Tibial artery (tissue), 4 donors: ENCODE measurements around the gene ATP6V0C.

Source experiments
- DNase-seq, 2 donors: peaks; one replicate each; pipeline ENCODE4 v3.0.0-alpha.2; 2019
- H3K27ac ChIP-seq, 2 donors: fragments of 200-600 bp; sonication (generic) in 1 of 2; 1 replicate in 1 of 2; 2 replicates in 1 of 2; pipeline ENCODE4 v1.5.1; 2018 to 2019; ENCODE audit warnings: mild to moderate bottlenecking in 1 of 2
- H3K27me3 ChIP-seq, 2 donors: fragments of 200-600 bp; sonication (generic) in 1 of 2; one replicate each; pipeline versions ENCODE4 v1.5.1 to v1.6.0; 2016 to 2019
- H3K36me3 ChIP-seq, 3 donors: fragments of 200-600 bp; sonication (generic) in 2 of 3; one replicate each; pipeline ENCODE4 v1.5.1; 2016 to 2019; ENCODE audit warnings: mild to moderate bottlenecking in 2 of 3
- H3K4me1 ChIP-seq, 4 donors: fragments of 200-600 bp; sonication (generic) in 2 of 4; 1 replicate in 3 of 4; 2 replicates in 1 of 4; pipeline ENCODE4 v1.5.1; 2016 to 2019
- H3K4me3 ChIP-seq, 2 donors: fragments of 200-600 bp; sonication (generic) in 1 of 2; 1 replicate in 1 of 2; 2 replicates in 1 of 2; pipeline ENCODE4 v1.5.1; 2018 to 2019; ENCODE audit warnings: mild to moderate bottlenecking in 2 of 2
- H3K9me3 ChIP-seq, 3 donors: fragments of 200-600 bp; sonication (generic) in 1 of 3; one replicate each; pipeline ENCODE4 v1.5.1; 2016 to 2019
- intact Hi-C: fragments of 100-400 bp; cut with DNase I; formaldehyde crosslinking; loops from one replicate; pipeline ENCODE4 v1.15.0; 2023; ENCODE audit warnings: low total_unique reads
- TF ChIP-seq, protein P1 (sequence below), 2 experiments: fragments of 200-600 bp in 1 of 2; fragments of 450-650 bp in 1 of 2; IDR thresholded peaks; one replicate each; pipeline ENCODE4 v1.5.1; 2017 to 2019; ENCODE audit warnings: antibody characterized with exemption in 2 of 2, mild to moderate bottlenecking in 1 of 2, moderate library complexity in 1 of 2

The ATP6V0C gene

DNA sequence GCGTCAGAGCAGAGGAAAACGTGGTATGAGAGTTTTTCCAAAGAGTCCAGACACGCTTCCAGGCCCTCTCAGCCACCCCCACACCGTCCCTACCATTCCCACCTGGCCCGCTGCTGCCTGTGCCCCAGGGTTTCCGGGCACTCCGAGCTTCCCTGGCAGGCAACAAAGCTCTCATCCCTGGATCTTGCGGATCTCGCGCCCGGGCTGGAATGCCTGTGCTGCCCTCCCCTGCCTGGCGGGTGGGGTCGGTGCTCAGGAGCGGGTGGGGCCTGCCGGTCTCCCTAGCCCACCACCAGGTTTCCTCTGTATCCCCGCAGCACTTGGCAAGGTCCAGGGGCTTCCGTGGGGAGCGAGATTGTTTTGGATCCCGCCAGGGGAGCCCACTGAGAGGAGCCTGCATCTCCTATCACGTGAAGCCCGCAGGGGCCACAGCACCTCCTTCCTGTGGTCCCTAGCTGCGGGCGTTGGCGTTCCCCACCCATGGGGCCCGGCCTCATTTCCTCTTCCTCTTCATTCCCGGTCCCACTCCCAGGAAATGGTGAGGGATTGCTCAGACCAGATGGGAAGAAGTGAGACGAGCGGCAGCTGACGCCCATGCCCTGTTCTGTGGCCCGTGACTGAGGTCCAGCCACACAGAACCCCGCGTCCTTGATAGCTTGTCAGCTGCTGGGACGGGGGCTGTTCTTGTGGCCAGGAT, 27.8 kb upstream of the ATP6V0C start:
- intact Hi-C loops = no loop called here
- no peak overlapping the region for H3K27ac ChIP-seq
- TF ChIP-seq, protein P1, sequence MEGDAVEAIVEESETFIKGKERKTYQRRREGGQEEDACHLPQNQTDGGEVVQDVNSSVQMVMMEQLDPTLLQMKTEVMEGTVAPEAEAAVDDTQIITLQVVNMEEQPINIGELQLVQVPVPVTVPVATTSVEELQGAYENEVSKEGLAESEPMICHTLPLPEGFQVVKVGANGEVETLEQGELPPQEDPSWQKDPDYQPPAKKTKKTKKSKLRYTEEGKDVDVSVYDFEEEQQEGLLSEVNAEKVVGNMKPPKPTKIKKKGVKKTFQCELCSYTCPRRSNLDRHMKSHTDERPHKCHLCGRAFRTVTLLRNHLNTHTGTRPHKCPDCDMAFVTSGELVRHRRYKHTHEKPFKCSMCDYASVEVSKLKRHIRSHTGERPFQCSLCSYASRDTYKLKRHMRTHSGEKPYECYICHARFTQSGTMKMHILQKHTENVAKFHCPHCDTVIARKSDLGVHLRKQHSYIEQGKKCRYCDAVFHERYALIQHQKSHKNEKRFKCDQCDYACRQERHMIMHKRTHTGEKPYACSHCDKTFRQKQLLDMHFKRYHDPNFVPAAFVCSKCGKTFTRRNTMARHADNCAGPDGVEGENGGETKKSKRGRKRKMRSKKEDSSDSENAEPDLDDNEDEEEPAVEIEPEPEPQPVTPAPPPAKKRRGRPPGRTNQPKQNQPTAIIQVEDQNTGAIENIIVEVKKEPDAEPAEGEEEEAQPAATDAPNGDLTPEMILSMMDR (IDR thresholded peaks at IDR 0.05) = no peak
- no peak for DNase-seq
- no peak overlapping the region for H3K4me3 ChIP-seq
- H3K9me3 ChIP-seq = no peaks in the 10 kb centered on the region
- no peaks in the 10 kb centered on the region for H3K27me3 ChIP-seq
- peaks cover 0 to 52% (median 6%) of the 10 kb centered on the region in 4 donors for H3K4me1 ChIP-seq
- no peaks in the 10 kb centered on the region for H3K36me3 ChIP-seq

DNA sequence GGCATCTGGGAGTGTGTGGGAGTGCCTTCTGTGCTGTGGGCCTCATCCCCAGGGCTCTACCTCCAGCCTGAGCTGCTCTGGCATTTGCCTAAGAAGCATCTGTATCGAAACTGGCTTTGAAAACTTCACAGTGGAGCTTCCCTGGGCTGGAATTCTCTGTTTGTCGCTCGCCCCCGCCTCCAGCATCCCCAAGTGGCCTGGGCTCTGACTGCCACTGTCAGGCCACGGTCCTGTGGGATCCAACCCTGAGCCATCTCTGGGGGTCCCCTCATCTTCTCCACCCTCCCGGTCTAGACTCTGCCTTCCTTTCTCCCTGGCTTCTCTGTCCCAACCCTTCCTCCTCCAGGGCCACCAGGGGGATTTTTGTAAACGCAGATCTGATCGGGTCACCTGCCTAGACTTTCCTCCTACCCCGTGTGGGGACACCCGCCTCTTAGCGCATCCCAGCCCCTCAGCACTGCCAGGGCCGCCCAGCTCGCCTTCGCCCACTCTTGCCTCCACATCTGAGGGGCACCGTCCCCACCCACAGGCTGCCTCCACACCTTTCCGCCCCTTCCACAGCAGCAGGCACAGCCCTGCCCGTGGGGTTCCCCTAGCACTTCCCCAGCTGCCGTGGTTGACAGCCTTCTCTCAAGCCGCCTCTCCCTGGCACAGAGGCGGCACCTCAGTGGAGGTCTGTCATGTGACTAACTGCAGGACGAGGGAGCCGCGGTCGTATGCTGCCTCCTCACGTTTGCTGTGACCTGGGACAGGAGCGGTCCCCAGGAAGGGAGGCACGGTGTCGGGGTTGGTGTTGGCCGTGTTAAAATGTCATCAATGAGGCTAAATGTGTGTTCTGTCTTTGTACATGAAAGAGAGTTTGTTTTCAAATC, 26.9 kb upstream of the ATP6V0C start:
- Histone ChIP-seq H3K36me3 (no peaks in the 10 kb centered on the region), H3K27me3 (no peaks in the 10 kb centered on the region), H3K4me3 (no peak overlapping the region), H3K9me3 (no peaks in the 10 kb centered on the region), H3K4me1 (peaks cover 0 to 51% (median 6%) of the 10 kb centered on the region in 4 donors), H3K27ac (no peak overlapping the region)
- intact Hi-C loops = no loop called here
- peak in 1 of 2 donors; percentile 54 for DNase-seq
- TF ChIP-seq, protein P1 (IDR thresholded peaks at IDR 0.05) = no peak

DNA sequence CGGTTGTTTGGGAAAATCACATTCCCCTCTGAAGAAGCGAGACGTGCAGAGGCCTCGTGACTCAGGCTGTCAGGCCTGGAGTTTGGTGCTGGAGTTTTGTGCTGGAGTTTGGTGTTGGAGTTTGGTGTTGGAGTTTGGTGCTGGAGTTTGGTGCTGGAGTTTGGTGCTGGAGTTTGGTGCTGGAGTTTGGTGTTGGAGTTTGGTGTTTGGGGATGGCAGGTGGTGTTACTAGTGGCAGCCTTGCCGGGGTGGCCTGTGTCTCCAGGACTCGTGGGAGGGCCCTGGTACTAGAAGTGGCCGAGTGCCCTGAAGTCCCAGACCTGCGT, 26.3 kb upstream of the ATP6V0C start:
- intact Hi-C loops = no loop called here
- Histone ChIP-seq H3K36me3 (no peaks in the 10 kb centered on the region), H3K27ac (no peak overlapping the region), H3K27me3 (no peaks in the 10 kb centered on the region), H3K9me3 (no peaks in the 10 kb centered on the region), H3K4me1 (peaks cover 0 to 45% (median 5%) of the 10 kb centered on the region in 4 donors), H3K4me3 (no peak overlapping the region)
- no peak for DNase-seq
- TF ChIP-seq, protein P1 (IDR thresholded peaks at IDR 0.05) = no peak

DNA sequence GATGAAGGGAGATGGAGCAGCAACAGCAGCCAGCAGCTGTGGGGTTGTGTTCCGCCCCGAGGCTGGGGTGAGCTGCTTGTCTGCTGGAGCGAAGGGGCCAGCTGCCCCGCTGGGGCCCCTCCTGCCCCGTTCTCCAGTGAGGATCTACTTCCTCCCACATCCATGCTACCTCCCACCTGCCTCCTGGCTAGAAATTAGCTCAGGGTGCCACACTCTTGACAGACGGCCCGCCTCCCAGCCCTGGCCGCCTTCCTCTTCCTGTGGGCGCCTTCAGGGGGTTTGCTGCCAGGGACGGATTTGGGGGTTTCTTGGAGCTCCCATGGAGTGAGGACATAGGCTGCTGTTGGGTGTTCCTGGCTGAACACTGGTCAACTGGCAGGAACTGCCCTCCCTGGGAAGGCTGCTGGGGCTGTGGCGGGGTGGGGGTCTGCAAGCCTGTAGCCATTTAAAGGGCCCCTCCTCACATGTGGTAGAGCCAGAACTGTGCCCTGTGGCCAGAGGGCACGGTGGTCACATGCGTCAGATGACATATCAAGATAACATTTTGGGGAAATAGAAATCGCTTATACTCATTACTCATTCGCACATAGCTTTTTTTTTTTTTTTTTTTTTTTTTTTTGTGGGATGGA, 25.7 kb upstream of the ATP6V0C start:
- DNase-seq = no peak
- H3K27ac ChIP-seq = no peak overlapping the region
- peaks cover 0 to 41% (median 3%) of the 10 kb centered on the region in 4 donors for H3K4me1 ChIP-seq
- no peak overlapping the region for H3K4me3 ChIP-seq
- H3K36me3 ChIP-seq = no peaks in the 10 kb centered on the region
- H3K9me3 ChIP-seq = no peaks in the 10 kb centered on the region
- H3K27me3 ChIP-seq = no peaks in the 10 kb centered on the region
- TF ChIP-seq, protein P1 (IDR thresholded peaks at IDR 0.05) = no peak
- intact Hi-C loops = no loop called here

DNA sequence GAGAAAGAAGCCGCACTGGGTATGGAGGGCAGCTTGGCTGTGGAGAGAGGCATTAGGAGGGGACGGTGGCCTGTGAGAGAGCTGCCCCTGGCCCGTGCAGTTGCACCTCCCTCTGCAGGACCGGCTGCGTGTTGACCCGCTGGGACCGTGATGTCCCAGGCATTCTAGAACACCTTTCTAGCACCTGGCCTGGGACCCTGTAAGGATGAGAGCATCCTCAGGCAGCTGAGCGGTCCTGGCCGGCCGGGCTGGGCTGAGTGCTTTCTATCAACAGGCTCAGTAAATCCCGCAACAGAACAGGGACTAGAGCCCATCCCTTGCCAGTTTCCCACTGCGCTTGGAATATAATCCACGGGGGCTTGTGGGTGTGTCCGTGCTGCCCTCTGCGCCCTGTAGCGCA, 24.2 kb upstream of the ATP6V0C start:
- DNase-seq = no peak
- intact Hi-C loops = no loop called here
- TF ChIP-seq, protein P1 (IDR thresholded peaks at IDR 0.05) = no peak
- H3K27me3 ChIP-seq = no peaks in the 10 kb centered on the region
- peaks cover 0 to 28% (median 0%) of the 10 kb centered on the region in 4 donors for H3K4me1 ChIP-seq
- no peaks in the 10 kb centered on the region for H3K36me3 ChIP-seq
- H3K4me3 ChIP-seq = no peak overlapping the region
- no peaks in the 10 kb centered on the region for H3K9me3 ChIP-seq
- no peak overlapping the region for H3K27ac ChIP-seq
